ENCODE results near the gene EHD4.
A peak's percentile ranks its signal among the peaks of the same experiment; 100 is the strongest.

EHD4 gene

DNA sequence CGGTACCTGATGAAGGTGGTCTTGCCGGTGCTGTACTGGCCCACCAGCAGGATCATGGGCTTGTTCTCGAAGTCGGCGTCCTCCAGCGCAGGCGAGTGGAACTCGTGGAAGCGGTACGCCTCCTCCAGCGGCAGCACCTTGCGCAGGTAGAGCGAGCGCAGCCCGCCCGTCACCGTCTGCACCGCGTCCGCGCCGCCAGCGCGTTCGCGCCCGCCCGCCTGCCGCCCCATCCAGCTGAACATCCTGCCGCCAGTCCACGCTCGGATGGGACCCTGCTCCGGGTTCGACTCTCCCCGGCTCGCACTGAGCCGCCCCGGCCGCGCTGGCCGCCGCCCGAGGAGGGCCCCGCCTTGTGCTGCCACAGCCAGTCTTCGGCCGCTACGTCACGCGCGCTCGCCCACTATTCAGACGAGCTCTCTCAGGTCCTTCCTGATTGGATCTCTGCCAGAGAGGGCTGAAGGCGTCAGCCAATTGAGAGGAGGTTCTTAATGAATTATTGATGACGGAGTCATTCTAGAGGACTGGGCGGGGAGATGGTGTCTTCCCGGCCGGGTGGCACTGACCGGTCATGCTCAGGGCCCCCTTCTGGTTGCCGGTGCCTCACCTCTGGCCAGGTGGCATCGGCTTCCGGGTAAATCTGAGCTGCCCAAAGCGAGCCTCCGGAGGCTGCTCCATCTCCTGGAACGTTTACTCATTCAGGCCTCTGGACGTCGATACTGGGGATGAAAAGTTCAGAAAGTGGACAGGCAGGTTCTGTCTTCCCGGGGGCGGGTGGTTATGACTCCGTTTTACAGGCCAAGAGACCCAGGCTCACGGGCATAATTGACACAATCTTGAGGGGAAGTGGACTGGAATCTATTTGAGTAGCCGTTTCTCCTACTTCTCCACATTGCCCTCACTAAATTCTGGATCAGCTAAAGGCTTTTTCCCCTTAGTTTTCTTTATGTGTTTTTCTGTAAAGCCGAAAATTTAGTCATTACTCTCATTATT lies at the start of gene EHD4:
TSS of gene EHD4 (minus strand) at position 305 of the 990 bp plus-strand sequence. CDS start at position 242, 63 bp downstream.
- DNase-seq, result peak; percentile 92

DNA sequence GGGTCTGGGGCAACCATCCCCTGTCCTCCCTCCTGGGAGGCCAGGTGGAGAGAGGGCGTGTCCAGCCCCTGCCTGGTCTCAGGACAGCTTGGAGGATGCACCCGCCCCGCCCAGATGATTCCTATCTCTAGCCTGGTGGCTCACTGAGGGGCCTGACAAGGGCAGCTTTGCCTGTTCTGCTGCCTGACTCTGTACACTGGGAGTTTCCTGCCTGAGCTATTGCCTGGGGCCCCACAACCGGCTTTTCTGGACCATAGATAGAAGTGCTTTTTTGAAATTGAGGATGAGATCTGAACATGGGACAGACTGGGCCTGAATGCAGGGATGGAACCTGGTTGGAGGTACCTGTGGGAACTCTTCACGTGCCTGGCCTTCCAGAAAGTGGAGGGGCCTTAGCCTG lies 49.2 kb upstream of the EHD4 start:
- DNase-seq, result no peak

DNA sequence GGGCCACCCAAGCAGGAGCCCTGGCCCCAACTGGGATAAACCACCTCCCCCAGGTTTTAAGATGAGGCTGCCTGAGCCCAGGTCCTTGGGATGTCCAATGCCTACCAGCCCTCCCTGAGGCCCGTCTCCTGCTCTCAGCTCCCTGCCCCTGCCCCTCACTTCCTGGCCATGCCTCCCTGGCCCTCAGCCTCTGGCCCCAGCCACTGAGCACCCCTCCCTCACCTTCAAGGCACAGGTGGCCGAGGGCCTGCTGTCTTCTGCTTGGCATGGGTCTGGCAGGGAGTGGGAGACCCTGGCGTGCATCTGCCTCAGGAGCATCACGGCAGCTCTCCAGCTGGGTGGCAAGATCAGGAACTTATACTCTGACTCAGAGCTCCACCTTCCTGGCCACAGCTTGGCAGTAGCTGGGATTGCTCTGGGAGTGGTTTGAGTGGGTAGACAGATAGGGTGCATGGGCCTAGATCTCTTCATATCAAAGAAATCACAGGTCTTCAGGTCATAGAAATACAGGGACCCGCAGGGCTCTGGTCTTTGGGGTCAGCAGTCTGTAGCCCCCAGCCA lies 48.4 kb upstream of the EHD4 start, which contains the start of gene PLA2G4E:
TSS of gene PLA2G4E (minus strand) at position 330 of the 561 bp plus-strand sequence. CDS start at position 318, 12 bp downstream.
- DNase-seq, result no peak

DNA sequence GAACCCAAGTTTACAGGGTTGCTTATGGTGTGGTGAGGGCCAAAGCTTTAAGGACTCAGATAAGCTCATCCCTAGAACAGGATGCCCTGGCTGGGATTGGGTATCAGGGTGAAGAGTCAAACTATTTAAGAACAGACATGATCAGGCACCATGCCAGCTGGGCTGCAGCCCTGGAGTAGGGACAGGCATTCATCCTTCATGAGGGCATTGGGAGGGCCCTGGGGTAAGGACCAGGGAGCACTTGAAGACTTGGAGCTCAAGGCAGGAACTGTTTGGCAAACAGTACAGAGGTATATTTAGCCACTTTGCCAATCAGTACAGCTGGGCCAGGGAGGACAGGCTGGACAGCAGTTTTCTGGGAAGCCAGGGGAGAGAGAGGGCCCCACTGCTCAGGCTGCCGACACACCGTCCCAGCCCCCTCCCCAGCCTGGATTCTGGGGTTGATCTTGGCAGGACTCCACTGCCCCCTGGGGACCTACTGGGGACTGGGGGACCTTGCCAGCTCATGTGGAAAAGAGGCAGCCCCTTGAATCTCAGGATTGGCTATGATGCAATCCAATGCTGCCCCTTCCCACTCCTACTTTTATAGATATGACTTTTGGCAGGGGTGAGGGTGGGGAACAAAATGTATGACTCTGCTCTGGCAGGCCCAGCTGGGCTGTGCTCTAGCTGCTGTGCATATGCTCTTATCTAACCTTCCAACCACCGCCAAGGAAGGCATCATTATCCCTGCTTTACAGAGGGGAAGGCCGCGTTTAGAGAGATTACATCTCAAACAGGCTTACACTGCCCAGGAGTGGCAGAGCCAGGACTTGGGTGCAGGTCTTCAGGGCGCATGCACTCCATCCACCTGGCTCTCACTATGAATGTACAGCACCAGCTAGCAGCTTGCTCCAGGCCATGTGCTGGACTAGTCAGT lies 46.2 kb upstream of the EHD4 start:
- no peak for DNase-seq

DNA sequence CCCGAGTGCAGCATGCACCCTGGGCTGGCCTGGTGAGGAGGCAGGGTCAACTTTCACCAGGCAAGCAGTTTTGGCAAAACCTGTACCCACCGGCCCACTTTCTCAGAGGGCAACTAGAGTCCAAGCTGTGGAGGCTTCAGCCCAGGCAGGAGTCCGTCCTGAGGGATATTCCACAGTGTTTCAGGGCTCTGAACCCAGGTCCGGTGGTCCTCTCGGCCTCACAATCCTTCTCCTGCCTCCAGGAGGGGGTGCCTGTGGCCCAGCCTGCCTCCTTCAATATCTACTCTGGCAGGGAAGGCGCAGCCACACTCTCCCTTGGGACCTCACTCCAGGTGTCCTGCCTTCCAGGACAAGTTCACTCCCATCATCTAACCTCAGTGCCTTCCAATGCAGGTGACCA lies 44.6 kb upstream of the EHD4 start:
- no peak for DNase-seq

DNA sequence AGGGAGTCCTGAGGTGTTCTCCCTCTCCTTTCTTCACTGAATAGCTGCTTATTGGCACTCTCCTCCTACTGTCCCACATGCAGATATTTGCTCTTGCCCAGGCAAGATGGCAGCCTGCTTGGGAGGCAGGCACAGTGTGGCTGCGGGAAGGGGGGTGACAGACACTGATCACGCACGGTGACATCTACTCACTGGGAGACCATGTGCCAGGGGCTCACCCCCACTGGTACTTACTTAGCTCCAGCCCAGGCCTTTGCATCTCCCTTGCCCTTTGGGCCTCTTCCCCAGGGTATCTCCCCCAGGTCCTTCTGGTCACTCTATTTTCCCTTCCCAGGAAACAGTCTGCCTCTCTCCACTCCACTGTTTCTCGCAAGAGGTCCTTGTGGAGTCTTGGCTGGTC lies 42.0 kb upstream of the EHD4 start:
- DNase-seq, result no peak

DNA sequence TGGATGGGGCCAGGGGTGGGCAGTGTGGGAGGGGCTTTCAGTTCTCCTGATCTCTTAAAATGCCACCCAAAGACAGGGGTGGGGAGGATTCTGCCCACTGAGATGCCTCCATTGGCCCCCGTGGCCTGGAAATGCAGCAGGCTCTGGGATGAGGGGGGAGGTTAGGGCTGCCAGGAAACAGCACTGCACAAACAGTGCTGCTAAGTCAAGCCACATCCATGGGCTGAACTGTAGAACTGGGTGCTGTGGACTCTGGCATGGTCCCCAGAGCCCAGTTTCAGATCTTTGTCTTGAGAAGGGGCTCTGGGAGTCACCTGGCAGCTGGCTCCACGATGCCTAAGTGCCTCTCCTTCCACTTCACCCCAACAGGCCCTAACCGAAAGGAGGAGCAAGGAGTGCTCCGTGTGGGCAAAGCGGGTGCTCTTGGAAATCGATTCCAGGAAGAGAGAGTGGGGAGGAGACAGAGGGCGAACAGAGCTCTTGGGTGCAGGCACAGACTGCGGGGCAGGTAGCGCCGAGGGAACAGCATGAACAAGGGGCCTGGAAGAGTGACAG lies 40.6 kb upstream of the EHD4 start:
- DNase-seq, result no peak

DNA sequence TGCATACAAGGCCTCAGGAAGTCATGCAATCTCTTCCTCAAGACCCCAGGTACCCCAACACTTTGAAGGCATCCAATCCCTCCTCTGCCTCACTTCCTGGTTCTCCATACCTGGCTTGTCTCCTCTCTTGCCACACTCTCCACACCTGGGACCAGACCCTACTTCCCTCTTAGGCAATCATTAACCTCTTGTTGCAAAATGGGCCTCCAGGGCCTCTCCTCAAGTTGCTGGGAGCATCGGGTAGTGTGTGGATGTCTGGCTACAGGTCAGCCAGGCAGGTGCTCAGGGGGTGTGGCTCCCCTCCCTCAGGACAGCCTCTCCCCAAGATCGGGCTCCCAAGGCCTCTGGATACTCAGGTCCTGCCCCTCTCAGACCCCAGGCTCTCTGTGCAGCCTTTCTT lies 39.9 kb upstream of the EHD4 start:
- no peak for DNase-seq

DNA sequence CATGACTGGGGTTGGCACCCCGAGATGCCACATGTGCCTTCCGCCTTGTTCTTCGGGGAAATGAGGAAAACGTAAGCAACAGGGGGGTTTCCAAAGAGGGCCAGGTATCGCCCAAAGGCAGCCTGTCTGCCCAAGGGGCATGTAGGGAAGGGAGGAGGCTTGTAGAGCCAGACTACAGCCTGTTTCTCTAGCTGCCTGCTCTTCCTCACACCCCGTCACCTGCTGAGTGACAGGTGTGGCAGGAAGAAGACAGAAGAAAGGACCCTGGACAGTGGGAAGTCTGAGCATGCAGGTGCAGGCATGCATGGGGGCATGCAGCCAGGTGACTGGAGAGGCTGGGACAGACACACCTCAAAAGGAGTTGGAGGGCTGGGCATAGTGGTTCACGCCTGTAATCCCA lies 38.7 kb upstream of the EHD4 start:
- no peak for DNase-seq

DNA sequence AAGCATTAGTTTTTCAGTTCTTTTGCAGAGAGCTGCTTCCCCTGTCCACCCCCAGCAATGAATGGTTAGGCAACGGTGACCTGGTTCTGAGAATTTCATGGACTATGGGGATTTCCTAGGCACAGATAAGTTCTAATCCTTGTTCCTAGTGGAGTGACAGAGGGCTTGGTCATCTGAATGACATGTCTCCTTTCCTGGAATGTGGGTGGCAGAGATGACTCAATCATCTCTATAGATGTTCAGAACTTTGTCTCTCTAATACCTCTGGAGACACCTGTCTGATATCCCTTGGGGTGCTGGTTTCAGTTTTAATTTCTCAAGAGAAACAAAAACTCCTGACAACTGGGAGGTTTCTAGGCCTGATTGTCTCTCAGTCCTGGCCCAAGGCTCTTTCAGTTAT lies 38.1 kb upstream of the EHD4 start:
- no peak for DNase-seq

DNA sequence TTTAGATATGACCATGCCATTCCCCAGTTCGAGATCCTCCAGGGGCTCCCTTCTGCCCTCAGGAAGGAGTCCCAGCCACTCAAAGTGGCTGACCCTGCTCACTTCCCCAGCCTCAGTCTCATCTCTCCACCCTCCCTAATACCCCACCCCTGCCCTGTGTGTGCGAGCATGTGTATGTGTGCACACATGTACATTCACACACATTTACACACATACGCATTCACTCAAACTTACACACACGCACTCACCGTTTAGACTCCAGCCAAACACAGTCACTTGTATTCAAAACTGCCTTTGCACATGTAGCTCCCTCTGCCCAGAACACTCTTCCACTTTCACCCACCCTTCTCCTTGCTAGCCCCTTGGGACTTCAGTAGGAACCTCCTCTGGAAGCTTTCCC lies 37.1 kb upstream of the EHD4 start:
- no peak for DNase-seq

DNA sequence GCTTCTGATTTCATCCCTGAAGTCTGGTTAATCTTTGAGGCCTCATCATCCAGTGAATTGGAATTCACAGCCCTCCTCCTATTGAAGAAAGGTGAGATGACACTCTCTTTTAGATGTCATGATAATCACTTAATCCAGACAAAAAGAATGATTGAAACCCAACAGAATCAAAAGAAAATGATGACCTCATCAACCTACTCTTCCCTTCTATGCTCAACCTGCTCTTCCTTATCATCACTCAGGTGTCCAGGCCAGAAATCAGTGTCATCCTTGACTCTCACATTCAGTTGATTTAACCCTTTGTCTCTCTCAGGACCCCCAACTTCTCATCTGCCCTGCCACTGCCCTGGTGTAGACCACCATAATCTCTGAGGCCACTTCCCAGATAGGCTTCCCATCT lies 36.7 kb upstream of the EHD4 start:
- no peak for DNase-seq

DNA sequence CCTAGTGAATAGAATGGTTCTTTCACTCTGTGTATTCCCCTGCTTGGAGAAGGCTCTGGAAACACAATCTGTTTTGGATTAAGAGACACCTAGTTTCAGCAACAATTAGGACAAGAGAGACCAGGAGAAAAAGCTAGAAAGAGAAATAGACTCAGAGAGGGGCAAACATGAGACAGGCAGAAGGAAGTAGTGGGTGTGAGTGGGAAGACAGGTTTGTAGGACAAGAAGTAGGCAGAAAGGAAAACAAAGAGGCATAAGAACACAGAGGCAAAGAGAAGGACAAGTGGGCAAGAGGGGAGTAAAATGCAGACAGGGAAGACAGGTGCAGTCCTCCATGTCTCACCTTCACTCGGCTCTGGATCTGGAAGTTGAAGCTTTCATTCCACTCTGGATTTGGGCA lies 35.0 kb upstream of the EHD4 start:
- DNase-seq, result no peak

DNA sequence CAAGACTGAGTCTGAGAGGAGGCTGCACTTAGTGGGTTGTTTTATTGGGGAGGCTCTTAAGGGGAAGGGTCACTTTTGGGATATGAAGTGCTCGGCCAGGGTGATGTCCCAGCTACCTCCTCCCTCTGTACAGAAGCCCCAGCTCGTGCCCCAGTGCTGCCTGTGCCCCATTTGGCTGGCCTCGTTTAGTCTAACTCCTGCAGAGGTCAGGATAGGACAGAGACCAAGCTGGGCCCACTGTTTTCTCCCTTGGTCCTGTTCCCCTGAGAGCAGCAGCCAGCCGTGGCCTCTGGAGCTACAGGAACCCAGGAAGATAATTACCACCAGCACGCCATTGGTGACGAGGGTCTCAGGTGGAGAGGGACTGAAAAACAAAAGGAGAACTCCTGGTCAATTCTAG lies 30.0 kb upstream of the EHD4 start:
- DNase-seq, result no peak

DNA sequence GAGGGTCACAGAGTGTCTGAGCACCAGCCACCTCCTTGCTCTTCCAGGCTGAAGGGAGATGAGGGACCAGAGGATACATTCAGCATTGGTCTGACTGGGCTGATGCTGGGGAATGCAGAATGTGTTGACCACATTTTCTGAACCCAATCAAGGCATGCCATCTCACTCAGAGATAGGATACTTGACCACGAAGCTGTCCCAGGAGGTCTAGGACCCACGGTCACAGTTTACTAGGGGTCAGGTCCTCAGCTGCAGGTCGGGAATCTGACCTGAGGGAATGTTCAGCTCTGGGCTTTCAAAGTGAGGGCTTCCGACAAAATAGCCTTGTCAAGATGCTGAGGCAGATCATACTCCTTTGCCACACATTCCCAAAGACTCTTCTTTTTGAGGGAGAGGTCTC lies 28.9 kb upstream of the EHD4 start:
- DNase-seq, result no peak

DNA sequence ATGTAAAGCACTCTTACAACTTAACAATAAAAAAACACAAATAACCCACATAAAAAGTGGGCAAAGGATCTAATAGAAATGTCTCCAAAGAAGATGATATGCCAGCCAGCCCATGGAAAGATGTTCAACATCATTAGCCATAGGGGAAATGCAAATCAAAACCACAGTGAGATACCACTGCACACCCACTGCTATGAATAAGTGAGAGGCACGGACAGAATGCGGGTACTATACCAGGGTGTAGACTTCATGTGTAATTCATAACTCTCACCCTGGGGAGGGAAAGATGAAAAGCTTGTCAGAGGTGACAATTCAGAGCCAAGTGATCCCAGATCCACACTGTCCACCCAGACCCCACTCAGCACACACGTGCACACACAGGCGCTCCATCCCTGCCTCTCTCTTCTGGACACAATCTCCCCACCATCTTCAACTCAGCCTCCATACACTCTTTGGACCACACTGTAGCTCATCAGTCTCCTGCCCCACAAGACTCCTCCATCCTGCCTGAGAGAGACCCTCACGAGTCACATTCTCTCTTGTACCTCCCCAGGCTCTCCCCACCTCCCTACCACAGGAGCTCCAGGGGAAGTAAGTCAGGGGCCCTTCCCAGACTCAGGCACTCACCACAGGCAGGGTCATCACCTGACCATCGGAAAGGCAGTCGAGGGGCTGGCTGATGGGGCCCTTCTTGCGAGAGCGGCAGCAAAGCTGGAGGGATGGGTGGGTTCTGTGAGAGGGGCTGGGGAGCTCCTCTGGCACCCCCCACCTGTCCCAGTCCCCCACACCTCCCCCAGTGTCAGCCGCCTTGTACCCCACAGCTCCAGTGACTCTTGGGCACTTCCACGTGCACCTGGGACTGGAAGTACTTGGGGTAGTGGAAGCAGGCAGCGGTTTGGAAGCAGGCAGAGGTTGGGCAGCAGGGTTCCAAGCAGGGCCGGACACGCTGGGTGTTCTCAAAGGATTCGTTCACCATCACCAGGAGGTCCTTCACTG lies 27.2 kb upstream of the EHD4 start:
- no peak for DNase-seq

DNA sequence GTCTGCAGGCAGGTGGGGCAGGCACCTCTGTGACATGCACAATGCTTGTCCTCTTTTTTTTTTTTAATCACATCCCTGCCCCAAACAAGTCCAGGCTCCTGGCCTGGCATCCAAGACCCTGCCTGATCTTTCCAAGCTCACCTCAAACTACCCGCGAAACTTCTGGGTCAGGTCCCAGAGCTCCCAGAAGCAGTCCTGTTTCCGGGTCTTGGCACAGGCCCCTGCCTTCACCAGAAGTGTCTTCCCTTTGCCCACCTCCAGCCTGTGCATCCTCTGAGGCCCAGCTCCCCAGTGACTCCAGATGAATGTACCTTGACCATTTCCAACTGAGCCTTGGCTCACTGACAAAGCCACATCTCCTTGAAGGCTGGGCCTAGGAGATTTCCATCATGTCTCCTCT lies 25.5 kb upstream of the EHD4 start:
- no peak for DNase-seq

DNA sequence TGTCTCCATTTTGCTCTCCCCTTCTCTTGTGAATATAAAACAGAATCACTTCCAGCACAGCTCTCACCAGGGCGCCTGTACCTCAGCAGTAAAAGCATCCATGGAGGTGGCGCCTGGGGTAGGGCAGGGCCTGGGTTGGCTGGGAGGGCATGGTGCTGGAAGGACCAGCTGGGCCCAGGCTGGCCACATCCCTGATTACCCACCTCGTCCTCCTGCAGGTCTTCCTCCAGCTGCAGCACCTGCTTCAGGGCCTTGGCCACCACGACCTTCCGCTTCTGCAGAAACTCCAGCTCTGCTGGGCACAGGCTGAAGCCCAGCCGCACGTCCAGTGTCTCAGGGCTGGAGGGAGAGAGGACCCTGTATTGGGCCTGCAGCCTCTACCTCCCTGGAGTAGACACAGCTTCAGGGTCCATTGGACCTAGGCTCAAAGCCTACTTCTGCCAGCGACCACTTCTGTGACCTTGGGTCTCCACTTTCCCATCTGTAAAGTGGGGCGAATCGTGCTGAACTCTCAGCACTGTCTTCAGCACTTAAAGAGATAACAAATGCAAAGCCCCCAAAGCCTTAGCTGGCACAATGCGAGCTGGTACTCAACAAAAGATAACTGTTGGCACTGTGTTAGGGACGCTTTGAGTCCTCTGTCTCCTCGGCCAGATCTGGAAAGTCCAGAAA lies 24.7 kb upstream of the EHD4 start:
- no peak for DNase-seq

DNA sequence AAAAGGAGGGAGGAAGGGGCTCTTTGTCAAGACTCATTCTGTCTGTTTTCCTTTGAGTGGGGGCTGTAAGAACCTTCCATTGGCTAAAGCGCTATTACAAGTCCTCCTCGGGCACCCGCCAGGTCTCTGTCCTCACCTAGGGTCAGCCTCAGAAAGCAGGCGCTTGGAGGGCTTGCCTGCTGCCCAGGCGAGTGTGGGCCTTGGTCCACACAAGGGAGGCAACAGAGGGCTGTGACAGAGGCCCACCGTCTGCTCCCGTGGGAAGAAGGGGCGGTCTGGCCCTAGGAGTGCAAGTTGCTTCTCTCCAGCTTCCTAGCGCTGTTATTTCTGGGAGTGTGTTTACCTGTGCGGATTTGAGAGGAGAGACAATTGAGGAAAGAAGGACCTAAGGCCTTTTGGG lies 24.0 kb upstream of the EHD4 start:
- DNase-seq, result no peak

DNA sequence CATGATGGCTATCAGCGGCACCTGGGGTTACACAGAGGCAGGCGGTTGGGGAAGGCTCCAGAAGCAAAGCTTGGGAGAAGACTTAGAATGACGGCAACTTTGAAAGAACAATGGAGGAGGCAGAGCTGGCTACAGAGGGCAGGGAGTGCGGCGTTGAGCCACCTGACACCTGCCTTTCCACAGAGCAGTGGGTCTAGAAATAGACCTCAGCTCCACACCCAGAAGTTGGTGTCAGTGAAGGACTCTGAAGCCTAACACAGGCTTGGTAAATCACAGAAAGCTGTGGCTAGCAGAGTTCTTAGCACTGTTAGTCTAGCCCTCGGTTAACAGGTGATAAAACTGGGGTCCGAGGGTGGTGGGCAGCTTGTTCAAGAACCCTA lies 23.1 kb upstream of the EHD4 start:
- no peak for DNase-seq

All from NCI-H446 treated with DMSO at 0.1 percent for 48 hours (cell line).